H1 (cell line): ENCODE results near the gene DHX34. TPM values are rescaled to one million over a fixed set of nuclear protein-coding genes. Genes with fewer than 3 reads are reported as not detected.
"Not testable (repeated sequence)": the region's sequence is repeated elsewhere in the genome, so short reads cannot be mapped to it uniquely, and the experiment has no call there.

ENCODE experiments used
- CTCF ChIA-PET: fragments of 300-600 bp; sonication (Branson Sonifier 250); formaldehyde crosslinking; loops from one replicate; lab custom pipeline; 2021; ENCODE audit not compliant: partially characterized antibody; lab: Charles Lee
- POLR2A ChIA-PET: fragments of 300-600 bp; sonication (Branson Sonifier 250); formaldehyde crosslinking; loops from one replicate; lab custom pipeline; 2021; ENCODE audit warnings: inconsistent platforms; ENCODE audit not compliant: partially characterized antibody; lab: Charles Lee
- DNase-seq, 2 experiments: peaks; one replicate each; pipeline versions ENCODE4 v3.0.0 to v3.0.0-alpha.2; 2010 to 2022; ENCODE audit warnings: low spot score in 2 of 2, low read depth in 1 of 2, mixed read lengths in 1 of 2
- FAIRE-seq: peaks from 2 replicates; lab custom pipeline; 2011; peaks lifted over from hg19 to GRCh38; lab: Jason Lieb, UNC
- H2AFZ ChIP-seq: 2 replicates; pipeline ENCODE4 v1.8.1; 2012; ENCODE audit warnings: low read length, inconsistent platforms
- H2AK5ac ChIP-seq: 2 replicates; pipeline ENCODE4 v1.6.1; 2013; ENCODE audit warnings: low read depth, low read length
- H2BK120ac ChIP-seq: replicated peaks from 2 replicates; pipeline ENCODE3; 2013; ENCODE audit warnings: low read depth, low read length, inconsistent platforms
- H2BK12ac ChIP-seq: 2 replicates; pipeline ENCODE4 v1.6.1; 2013; ENCODE audit warnings: low read depth, low read length
- H2BK15ac ChIP-seq: 2 replicates; pipeline ENCODE4 v1.6.1; 2013; ENCODE audit warnings: low read length
- H2BK20ac ChIP-seq: 2 replicates; pipeline ENCODE4 v1.6.1; 2013; ENCODE audit warnings: low read length
- H2BK5ac ChIP-seq: 2 replicates; pipeline ENCODE4 v1.6.1; 2013; ENCODE audit warnings: low read depth, low read length
- H3K14ac ChIP-seq: 2 replicates; pipeline ENCODE4 v1.6.1; 2013; ENCODE audit warnings: inconsistent platforms; ENCODE audit not compliant: insufficient read length
- H3K18ac ChIP-seq: 2 replicates; pipeline ENCODE4 v1.6.1; 2013; ENCODE audit warnings: low read length; ENCODE audit errors: extremely low read depth
- H3K23ac ChIP-seq: 2 replicates; pipeline ENCODE4 v1.6.1; 2013; ENCODE audit warnings: inconsistent platforms; ENCODE audit not compliant: insufficient read length
- H3K23me2 ChIP-seq: 2 replicates; pipeline ENCODE4 v1.6.1; 2013; ENCODE audit warnings: low read depth, low read length
- H3K27ac ChIP-seq: 2 replicates; pipeline ENCODE4 v1.6.1; 2011; ENCODE audit warnings: low read depth, low read length, inconsistent platforms
- H3K27me3 ChIP-seq, 4 experiments: replicated peaks in 1 of 4; 1 replicate in 1 of 4; 2 replicates in 3 of 4; pipeline versions ENCODE4 v1.6.1 to v1.8.1; 2011 to 2013; ENCODE audit warnings: low read length in 3 of 4, mild to moderate bottlenecking in 3 of 4, inconsistent platforms in 2 of 4, mixed read lengths in 2 of 4, moderate library complexity in 1 of 4; ENCODE audit not compliant: control insufficient read depth in 3 of 4, insufficient read depth in 3 of 4; ENCODE audit errors: extremely low read depth in 1 of 4
- H3K36me3 ChIP-seq, 4 experiments: 2 replicates each; pipeline versions ENCODE4 v1.6.1 to v1.8.1; 2011 to 2013; ENCODE audit warnings: mild to moderate bottlenecking in 4 of 4, low read length in 3 of 4, moderate library complexity in 2 of 4, control low read depth in 1 of 4, inconsistent platforms in 1 of 4; ENCODE audit not compliant: insufficient read depth in 4 of 4, control insufficient read depth in 2 of 4
- H3K4ac ChIP-seq: replicated peaks from 2 replicates; pipeline ENCODE3; 2013; ENCODE audit warnings: low read length, low read depth, mixed read lengths, inconsistent platforms; ENCODE audit not compliant: insufficient read length
- H3K4me1 ChIP-seq, 4 experiments: replicated peaks in 1 of 4; 1 replicate in 1 of 4; 2 replicates in 3 of 4; pipeline versions ENCODE4 v1.6.1 to v1.8.1; 2011 to 2013; ENCODE audit warnings: low read length in 3 of 4, inconsistent platforms in 2 of 4, mixed read lengths in 1 of 4; ENCODE audit not compliant: insufficient read depth in 4 of 4, control insufficient read depth in 3 of 4
- H3K4me2 ChIP-seq, 2 experiments: 2 replicates each; pipeline versions ENCODE4 v1.6.1 to v1.8.1; 2011 to 2013; ENCODE audit warnings: low read depth in 2 of 2, low read length in 2 of 2, control low read depth in 1 of 2, inconsistent platforms in 1 of 2, mild to moderate bottlenecking in 1 of 2; ENCODE audit not compliant: insufficient read depth in 1 of 2
- H3K4me3 ChIP-seq, 4 experiments: fragments of 200-600, 300-600 bp in 1 of 4; sonication (generic), shearing (Covaris generic), sonication (Bioruptor Twin) in 1 of 4; 2 replicates each; pipeline versions ENCODE4 v1.5.1 to v1.8.1; 2011 to 2016; ENCODE audit warnings: low read length in 4 of 4, low read depth in 3 of 4, control low read depth in 2 of 4, inconsistent platforms in 2 of 4, mild to moderate bottlenecking in 2 of 4, mixed read lengths in 1 of 4, moderate library complexity in 1 of 4; ENCODE audit not compliant: insufficient read depth in 2 of 4; ENCODE audit errors: extremely low read depth in 1 of 4
- H3K56ac ChIP-seq: replicated peaks from 2 replicates; pipeline ENCODE3; 2013; ENCODE audit warnings: low read depth, mild to moderate bottlenecking, mixed read lengths, low read length, inconsistent platforms; ENCODE audit not compliant: insufficient read length
- H3K79me1 ChIP-seq: 2 replicates; pipeline ENCODE4 v1.6.1; 2013; ENCODE audit warnings: low read depth, low read length, control low read depth
- H3K79me2 ChIP-seq, 2 experiments: 2 replicates each; pipeline versions ENCODE4 v1.6.1 to v1.8.1; 2012 to 2013; ENCODE audit warnings: low read length in 2 of 2, mild to moderate bottlenecking in 2 of 2, inconsistent platforms in 1 of 2; ENCODE audit not compliant: insufficient read depth in 2 of 2, control insufficient read depth in 1 of 2
- H3K9ac ChIP-seq, 4 experiments: replicated peaks in 1 of 4; 1 replicate in 1 of 4; 2 replicates in 3 of 4; pipeline versions ENCODE4 v1.6.1 to v1.8.1; 2011 to 2013; ENCODE audit warnings: low read depth in 3 of 4, low read length in 3 of 4, control low read depth in 2 of 4, mild to moderate bottlenecking in 2 of 4, moderate library complexity in 2 of 4, inconsistent platforms in 1 of 4; ENCODE audit errors: extremely low read depth in 1 of 4
- H3K9me3 ChIP-seq, 2 experiments: 2 replicates each; pipeline versions ENCODE4 v1.6.1 to v1.8.1; 2012 to 2013; ENCODE audit warnings: mild to moderate bottlenecking in 2 of 2, moderate library complexity in 2 of 2, control low read depth in 1 of 2, inconsistent platforms in 1 of 2, low read depth in 1 of 2, low read length in 1 of 2, mixed read lengths in 1 of 2; ENCODE audit not compliant: insufficient read depth in 2 of 2
- H4K20me1 ChIP-seq, 2 experiments: replicated peaks in 1 of 2; 2 replicates each; pipeline versions ENCODE3 to v1.8.1; 2011 to 2013; ENCODE audit warnings: inconsistent platforms in 2 of 2, low read length in 2 of 2, mild to moderate bottlenecking in 1 of 2; ENCODE audit not compliant: insufficient read depth in 2 of 2, control insufficient read depth in 1 of 2
- H4K5ac ChIP-seq: 2 replicates; pipeline ENCODE4 v1.6.1; 2013; ENCODE audit warnings: low read length, low read depth, mixed read lengths, inconsistent platforms; ENCODE audit not compliant: insufficient read length
- H4K8ac ChIP-seq: 2 replicates; pipeline ENCODE4 v1.8.0; 2013; ENCODE audit warnings: mild to moderate bottlenecking, moderate library complexity, low read length, inconsistent platforms; ENCODE audit not compliant: insufficient read depth; ENCODE audit errors: extremely low read depth
- H4K91ac ChIP-seq: replicated peaks from 2 replicates; pipeline ENCODE3; 2013; ENCODE audit warnings: low read length, mixed read lengths, inconsistent platforms; ENCODE audit not compliant: insufficient read length
- E2F6 ChIP-seq: IDR thresholded peaks from 2 replicates; pipeline ENCODE4 v1.6.1; 2012; ENCODE audit warnings: inconsistent platforms
- EP300 ChIP-seq, 2 experiments: IDR thresholded peaks; 1 replicate in 1 of 2; 2 replicates in 1 of 2; pipeline ENCODE4 v1.6.1; 2011 to 2012; ENCODE audit warnings: low read depth in 2 of 2, low read length in 2 of 2, mild to moderate bottlenecking in 2 of 2, borderline replicate concordance in 1 of 2, inconsistent platforms in 1 of 2, moderate library complexity in 1 of 2
- JUN ChIP-seq: IDR thresholded peaks from 2 replicates; pipeline ENCODE4 v1.6.1; 2011; ENCODE audit warnings: low read depth, mild to moderate bottlenecking, improper control_type of control experiment, low read length
- SP2 ChIP-seq: IDR thresholded peaks from 2 replicates; pipeline ENCODE4 v1.6.1; 2012; ENCODE audit warnings: mild to moderate bottlenecking, low read length, inconsistent platforms
- WGBS, 2 experiments: shearing (Covaris generic) in 1 of 2; methylation state at CpG; one replicate each; pipeline versions ENCODE4 v1.1.6 to v1.1.7; 2013 to 2015; ENCODE audit warnings: low lambda C conversion rate in 2 of 2, mixed read lengths in 2 of 2, inconsistent platforms in 1 of 2, low coverage in 1 of 2, missing lambda C conversion rate in 1 of 2; ENCODE audit not compliant: insufficient replicate concordance in 2 of 2, insufficient coverage in 1 of 2, insufficient read length in 1 of 2; ENCODE audit errors: extremely low coverage in 1 of 2, missing lambda C conversion rate in 1 of 2; 5-methylcytosine and 5-hydroxymethylcytosine counted together
- polyA plus RNA-seq, 7 experiments: library from polyadenylated mRNA; depleted of rRNA in 3 of 7; stranded (reverse) in 5 of 7; unstranded in 2 of 7; fragments of >200 nt in 5 of 7; fragments of 200-250 nt in 2 of 7; gene quantifications; 1 replicate in 5 of 7; 2 replicates in 1 of 7; 4 replicates in 1 of 7; pipeline versions ENCODE4 v1.2.1 to v1.2.3, GENCODE V29; 2011 to 2013; ENCODE audit warnings: missing spikeins in 2 of 7, mixed read lengths in 2 of 7
- total RNA-seq: library from RNA; stranded (reverse); fragmentation: NEBNext Ultra II Directional; extraction: Animal tissue kit (Norgen Biotek cat#: 25700); gene quantifications from 2 replicates; pipeline ENCODE4 v1.2.1, GENCODE V29; 2021
- TF ChIP-seq, protein P1 (sequence below), 3 experiments: IDR thresholded peaks; 1 replicate in 2 of 3; 2 replicates in 1 of 3; pipeline versions ENCODE4 v1.5.1 to v1.6.1; 2011; ENCODE audit warnings: low read length in 3 of 3, mild to moderate bottlenecking in 3 of 3, inconsistent platforms in 2 of 3, low read depth in 1 of 3, moderate library complexity in 1 of 3; ENCODE audit not compliant: insufficient read depth in 1 of 3; ENCODE audit errors: control extremely low read depth in 1 of 3

DHX34 gene
- total and polyA plus RNA-seq, 2 of the 8 experiments (the other 6 are each of a cell fraction or from before 2014, with no cell fraction given) = 17.5 to 24.3 TPM

- TF ChIP-seq, protein P1, sequence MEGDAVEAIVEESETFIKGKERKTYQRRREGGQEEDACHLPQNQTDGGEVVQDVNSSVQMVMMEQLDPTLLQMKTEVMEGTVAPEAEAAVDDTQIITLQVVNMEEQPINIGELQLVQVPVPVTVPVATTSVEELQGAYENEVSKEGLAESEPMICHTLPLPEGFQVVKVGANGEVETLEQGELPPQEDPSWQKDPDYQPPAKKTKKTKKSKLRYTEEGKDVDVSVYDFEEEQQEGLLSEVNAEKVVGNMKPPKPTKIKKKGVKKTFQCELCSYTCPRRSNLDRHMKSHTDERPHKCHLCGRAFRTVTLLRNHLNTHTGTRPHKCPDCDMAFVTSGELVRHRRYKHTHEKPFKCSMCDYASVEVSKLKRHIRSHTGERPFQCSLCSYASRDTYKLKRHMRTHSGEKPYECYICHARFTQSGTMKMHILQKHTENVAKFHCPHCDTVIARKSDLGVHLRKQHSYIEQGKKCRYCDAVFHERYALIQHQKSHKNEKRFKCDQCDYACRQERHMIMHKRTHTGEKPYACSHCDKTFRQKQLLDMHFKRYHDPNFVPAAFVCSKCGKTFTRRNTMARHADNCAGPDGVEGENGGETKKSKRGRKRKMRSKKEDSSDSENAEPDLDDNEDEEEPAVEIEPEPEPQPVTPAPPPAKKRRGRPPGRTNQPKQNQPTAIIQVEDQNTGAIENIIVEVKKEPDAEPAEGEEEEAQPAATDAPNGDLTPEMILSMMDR (IDR thresholded peaks at IDR 0.05; ENCODE audit: control extremely low read depth in 1 of 3, insufficient read depth in 1 of 3, low read depth in 1 of 3, low read length in 3 of 3) = no peak
- TF ChIP-seq E2F6 = no peak
- TF ChIP-seq EP300 (IDR thresholded peaks at IDR 0.05; ENCODE audit: borderline replicate concordance in 1 of 2, low read depth in 2 of 2, low read length in 2 of 2) = no peak
- no peak for TF ChIP-seq JUN
- TF ChIP-seq SP2 = no peak
- TF ChIP-seq, all 59 proteins: peak for 0
Measured at GRCh38 chr19:47344425-47344824, 4.7 kb upstream of the DHX34 start (continued).

GRCh38 chr19:47346024-47346423 lies 3.1 kb upstream of the DHX34 start:
- DNase-seq, H3K4me1 ChIP-seq, FAIRE-seq, H2BK120ac ChIP-seq, H3K27me3 ChIP-seq, H2AK5ac ChIP-seq, H4K5ac ChIP-seq, POLR2A ChIA-PET, H3K14ac ChIP-seq, H4K8ac ChIP-seq, H3K4me3 ChIP-seq, H3K79me1 ChIP-seq, H3K4ac ChIP-seq, H2BK20ac ChIP-seq, H3K27ac ChIP-seq, H3K9me3 ChIP-seq, H3K23me2 ChIP-seq, H3K9ac ChIP-seq, H3K23ac ChIP-seq, H3K18ac ChIP-seq, H3K56ac ChIP-seq, H4K20me1 ChIP-seq, H3K36me3 ChIP-seq, H3K4me2 ChIP-seq, H2AFZ ChIP-seq, H2BK15ac ChIP-seq, H4K91ac ChIP-seq, H2BK12ac ChIP-seq, H2BK5ac ChIP-seq: not testable (repeated sequence)
- CTCF ChIA-PET = interaction anchor here (0.7 to 0.9 kb wide), 2 partner anchors 46 to 54 kb away, joined by 3 to 5 read pairs; no protein-coding TSS in a partner anchor
- 89% methylated on average over 6 of the region's 6 CpGs; no CpG with 5 or more reads in 1 of the 2 experiments for WGBS, 2 experiments
- peaks cover 0 to 14% of the 10 kb centered on the region in 2 experiments; a peak in 2 of 4 replicates for H3K79me2 ChIP-seq
